Activated CD8-positive, alpha-beta memory T cell treated with anti-CD3 and anti-CD28 coated beads for 4 hours (primary cell): ENCODE measurements around the gene SLC6A19.
"Not testable (repeated sequence)": the region's sequence is repeated elsewhere in the genome, so short reads cannot be mapped to it uniquely, and the experiment has no call there.

Experiments
- DNase-seq, 2 donors: peaks; one replicate each; pipeline ENCODE4 v3.0.0-alpha.2; 2020; ENCODE audit warnings: low read depth in 2 of 2

Gene SLC6A19

DNA sequence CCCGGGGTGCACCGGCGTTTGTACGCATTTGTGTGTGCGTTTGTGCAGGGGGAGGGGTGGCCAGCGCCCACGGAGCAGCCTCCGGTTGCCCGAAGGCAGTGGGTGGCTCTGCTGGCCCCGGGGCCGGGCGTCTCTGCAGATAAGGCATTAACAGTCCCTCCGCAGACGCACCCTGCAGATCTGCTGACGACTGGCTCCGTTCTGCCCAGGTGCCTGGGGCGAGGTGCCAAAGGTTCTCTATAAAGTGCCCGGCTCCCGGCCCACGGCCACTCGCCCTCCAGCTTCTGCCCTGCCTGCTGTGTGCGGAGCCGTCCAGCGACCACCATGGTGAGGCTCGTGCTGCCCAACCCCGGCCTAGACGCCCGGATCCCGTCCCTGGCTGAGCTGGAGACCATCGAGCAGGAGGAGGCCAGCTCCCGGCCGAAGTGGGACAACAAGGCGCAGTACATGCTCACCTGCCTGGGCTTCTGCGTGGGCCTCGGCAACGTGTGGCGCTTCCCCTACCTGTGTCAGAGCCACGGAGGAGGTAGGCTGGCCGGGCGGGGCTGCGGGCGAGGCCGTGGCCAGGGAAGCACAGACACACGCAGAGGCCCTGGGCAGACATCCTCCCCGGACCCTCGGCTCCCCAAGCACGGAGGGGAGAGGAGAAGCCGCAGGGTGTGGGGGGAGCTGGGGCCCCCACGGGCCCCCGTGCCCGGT lies at the start of gene SLC6A19:
TSS of gene SLC6A19 (plus strand) at position 269 of the 699 bp plus-strand sequence. CDS start at position 325, 56 bp downstream.
- DNase-seq = no peak

DNA sequence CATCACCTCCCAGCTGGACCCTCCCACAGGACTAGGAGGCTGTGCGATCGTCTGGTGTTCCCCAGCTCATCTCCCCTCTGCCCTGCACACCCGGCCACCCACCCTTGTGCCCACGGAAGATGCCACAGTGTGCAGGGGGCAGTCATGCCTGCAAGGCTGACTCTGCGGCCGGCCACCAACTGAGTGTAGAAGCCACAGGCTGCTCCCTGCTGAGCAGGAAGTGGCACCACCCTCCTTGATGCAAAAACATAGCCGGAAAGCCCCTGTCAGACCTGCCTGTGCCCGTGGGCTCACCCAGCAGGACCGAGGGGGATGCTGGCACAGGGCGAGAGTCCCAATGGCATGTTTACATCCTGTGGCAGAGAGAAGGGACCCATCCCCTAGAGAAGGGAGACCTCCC lies 49.2 kb upstream of the SLC6A19 start:
- no peak for DNase-seq

GRCh38 chr5:1152771-1153282 lies 48.6 kb upstream of the SLC6A19 start:
- DNase-seq = no peak

- DNase-seq = no peak
Measured at GRCh38 chr5:1153428-1153827, 48.0 kb upstream of the SLC6A19 start.

- no peak for DNase-seq
Measured at GRCh38 chr5:1155191-1156032, 46.0 kb upstream of the SLC6A19 start.

DNA sequence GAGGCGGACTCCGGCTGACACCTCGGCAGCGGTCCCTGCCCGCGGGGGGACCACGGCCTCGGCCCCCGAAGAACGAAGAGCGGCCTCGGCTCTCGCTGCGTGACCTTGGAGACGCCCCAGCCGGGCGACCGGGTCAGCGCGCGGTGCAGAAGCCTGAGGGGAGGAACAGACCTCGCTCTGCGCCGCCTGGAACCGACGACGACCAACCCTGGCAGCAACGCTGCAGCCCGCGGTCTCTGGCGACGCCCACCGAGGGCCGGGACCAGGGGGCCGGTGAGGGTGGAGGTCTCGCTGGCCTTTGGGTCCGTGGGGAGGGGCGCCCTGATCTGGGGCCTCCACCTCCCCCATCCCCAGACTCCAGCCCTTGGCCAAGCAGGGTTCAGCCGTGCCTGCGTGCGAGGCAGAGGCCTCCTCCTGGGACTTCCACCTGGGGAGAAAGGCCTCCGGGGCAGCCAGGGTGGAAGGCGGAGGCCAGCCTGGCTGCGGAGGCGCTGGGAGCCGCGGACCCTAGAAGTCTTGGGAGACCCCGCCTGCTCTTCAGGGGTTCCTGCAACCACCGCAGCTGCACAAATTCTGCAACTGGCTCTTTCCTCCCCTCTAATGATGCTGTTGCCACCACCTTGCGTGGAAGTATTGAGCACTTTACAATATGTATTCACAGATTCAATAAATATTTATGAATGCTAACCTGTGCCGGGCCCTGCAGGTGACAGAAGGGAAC lies 45.2 kb upstream of the SLC6A19 start:
- DNase-seq = no peak

DNA sequence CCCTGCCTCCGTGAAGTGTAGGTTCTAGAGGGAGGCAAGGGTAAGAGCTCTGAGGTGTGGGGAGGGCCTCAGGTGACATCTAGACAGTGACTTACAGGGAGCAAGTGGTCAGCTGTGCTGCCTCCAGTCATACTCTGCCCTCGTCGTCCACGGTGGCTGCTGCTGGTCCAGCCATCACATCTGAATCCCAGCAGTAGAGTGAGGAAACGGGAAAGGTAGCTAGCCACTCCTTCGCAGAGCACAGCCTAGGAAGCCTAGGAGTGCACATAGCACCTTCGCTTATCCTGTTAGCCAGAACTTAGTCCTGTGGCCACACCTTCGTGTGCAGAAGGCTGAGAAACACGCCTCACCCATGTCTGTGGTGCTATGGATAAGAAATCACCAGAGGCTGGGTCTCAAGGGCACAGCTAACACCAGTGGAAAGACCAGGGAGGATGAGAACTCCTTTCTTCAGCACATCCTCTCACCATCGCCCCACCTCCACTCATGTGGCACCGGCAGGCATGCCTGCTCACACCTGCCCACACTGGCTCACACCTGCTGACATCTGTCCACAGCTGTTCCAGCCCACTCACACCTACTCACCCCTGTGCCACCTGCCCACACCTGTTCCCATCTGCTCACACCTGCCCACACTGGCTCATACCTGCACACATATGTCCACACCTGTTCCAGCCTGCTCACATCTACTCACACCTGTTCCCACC lies 44.5 kb upstream of the SLC6A19 start:
- DNase-seq = no peak

- not testable (repeated sequence) for DNase-seq
Measured at GRCh38 chr5:1157461-1157986, 43.9 kb upstream of the SLC6A19 start.

DNA sequence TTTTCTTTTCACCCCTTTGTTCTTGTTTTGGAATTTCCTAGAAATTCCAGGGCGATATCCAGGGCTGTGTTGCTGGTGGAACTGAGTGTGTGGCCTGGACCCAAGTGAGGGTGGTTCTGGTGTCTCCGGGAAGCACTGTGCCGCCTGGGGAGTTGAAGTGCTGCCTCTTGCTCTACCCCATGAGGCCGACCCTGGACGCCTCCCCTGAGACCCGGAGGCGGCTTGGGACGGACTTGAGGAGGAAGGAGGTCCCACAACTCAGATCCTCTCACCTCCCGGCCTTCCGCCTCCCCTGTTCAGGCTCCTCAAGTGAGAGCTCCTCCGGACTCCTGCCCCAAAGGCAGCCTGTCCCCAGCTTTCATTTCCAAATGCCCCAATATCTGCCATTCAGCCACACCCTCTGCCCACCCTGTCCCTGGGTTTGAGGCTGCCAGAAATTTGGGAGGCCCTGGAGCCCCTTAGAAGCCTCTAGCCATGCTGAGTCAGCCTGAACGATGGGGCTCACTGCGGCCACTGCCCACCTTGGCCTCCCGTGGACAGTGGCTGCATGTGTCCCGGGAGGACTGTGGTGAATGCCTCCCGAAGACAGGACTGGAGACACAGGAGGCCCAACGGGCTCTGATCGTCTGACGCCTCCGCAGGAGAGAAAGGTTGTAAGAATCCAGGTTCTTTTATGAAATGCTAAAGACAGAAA lies 42.6 kb upstream of the SLC6A19 start:
- no peak for DNase-seq

- DNase-seq = no peak
Measured at GRCh38 chr5:1159341-1159675, 42.1 kb upstream of the SLC6A19 start.

GRCh38 chr5:1159774-1160406 lies 41.5 kb upstream of the SLC6A19 start:
- no peak for DNase-seq

GRCh38 chr5:1161108-1161832 lies 40.1 kb upstream of the SLC6A19 start:
- no peak for DNase-seq

GRCh38 chr5:1161833-1162229 lies 39.6 kb upstream of the SLC6A19 start:
- DNase-seq = no peak

DNA sequence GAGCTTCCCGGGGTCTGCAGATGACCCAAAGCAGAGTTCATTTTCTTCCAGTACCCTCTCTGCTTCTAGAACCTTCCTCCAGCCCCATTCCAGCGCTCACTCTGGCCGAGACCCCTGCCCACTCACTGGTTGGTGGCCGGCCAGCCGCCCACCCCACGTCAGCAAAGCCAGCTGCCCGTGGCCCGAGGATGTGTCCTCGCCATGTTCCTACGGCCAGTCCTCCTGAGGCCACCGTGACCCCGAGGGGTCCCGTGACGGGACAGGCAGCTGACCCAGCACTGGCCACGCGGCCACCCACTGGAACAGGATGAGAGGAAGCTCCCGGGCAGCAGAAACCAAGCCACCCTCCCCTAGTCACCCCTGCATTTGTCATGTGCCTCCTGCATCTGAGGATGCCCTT lies 39.1 kb upstream of the SLC6A19 start:
- no peak for DNase-seq

DNA sequence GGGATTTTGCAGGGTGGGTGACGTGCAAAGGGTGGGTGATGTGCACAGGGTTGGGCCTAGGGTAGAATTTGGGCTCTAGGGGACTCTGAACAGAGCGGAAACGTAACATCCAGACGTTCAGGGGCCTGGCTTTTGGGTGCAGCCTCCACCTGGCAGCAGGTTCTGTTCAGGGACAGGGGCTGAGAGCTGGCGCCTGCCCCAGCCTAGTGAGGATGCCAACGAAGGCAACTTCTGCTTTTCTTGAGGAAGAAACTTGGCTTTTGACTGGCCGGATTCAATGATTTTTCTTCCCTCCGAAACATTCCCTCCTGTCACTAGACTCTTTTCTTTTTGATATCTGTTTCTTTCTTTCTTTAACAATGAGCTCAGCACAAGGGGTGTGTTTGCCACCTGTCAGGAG lies 38.6 kb upstream of the SLC6A19 start:
- no peak for DNase-seq

DNA sequence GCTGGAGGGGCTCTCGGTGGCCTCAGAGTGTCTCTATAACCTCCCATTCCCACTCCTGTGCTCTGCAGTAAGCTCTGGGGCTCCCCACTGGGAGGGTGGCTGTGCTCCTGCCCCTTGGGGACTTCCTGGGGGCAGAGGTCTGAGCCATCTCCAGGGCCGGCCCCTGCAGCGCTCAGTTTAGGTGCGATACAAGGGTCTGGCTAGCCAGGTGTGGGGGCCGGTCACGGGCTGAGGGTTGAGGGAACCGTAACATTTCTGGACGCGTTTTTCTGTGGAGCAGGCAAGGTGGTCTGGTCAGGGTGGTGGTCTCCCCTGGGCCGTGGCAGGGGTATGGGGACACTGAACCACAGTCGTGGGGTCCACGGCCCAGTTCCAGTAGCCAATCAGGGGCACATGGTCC lies 38.0 kb upstream of the SLC6A19 start:
- DNase-seq = no peak

- no peak for DNase-seq
Measured at GRCh38 chr5:1163879-1164278, 37.5 kb upstream of the SLC6A19 start.

DNA sequence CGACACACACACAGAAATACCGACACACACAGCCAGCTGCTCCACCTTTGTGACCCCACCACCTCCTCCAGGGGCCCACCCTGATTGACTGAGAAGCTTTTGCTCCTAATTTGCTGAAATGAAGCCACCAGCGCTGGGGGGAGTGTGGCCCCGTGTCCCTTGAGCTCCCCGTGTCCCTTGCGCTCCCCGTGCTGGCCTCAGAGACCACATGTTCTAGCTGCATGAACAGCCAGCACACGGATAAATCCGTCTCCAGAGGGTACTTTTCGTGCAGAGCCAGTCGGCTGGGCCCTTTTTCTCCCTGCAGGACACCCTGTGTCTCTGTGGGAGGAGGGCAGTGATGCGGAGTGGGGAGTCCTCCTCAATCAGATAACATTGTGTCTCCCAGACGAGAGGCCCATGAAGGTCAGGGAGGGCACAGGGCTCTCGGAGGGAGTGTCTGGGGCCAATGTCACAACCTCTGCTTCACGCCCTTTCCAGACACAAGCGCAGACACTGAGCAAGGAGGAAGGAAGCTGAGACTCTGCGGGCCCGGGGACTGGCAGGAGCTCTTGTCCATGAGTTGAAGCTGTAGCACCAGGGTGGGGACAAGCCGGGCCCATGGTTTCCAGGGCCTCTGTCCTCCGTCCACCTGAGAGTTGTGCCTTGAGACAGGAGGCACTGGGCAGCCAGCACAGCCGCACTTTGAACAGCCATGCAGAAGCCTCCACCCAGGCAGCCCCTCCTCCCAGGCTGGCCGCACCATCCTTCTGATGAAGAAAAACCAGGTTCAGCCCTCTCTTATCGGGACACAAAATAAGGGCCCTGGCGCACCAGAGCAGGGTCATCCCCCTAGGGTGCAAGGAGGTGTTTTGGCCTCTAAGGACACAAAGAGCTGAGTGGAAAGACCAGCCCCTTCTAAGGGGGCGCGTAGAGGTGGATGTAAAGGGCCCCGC lies 36.4 kb upstream of the SLC6A19 start:
- DNase-seq = no peak

DNA sequence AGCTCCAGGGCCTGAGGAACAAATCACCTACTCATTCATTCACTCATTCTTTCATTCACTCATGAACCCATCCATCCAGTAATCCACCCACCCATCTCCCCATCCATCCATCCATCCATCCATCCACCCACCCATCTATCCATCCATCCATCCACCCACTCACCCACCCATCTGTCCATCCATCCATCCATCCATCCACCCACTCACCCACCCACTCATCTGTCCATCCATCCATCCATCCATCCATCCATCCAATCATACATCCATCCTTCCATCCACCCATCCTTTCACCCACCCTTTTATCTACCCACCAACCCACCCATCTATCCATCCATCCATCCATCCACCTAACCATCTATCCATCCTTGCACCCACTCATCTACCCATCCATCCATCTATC lies 35.5 kb upstream of the SLC6A19 start:
- DNase-seq = no peak
